Epithelial cell of proximal tubule (primary cell): ENCODE results near the gene DISP2. TPM values are rescaled to one million over a fixed set of nuclear protein-coding genes. Genes with fewer than 3 reads are reported as not detected.

Experiments used
- DNase-seq: peaks from one replicate; pipeline ENCODE4 v3.0.0-alpha.2; 2011; ENCODE audit warnings: low read depth
- H3K4me3 ChIP-seq: 2 replicates; pipeline ENCODE4 v1.5.1; 2011; ENCODE audit warnings: low read depth, mild to moderate bottlenecking, low read length
- total RNA-seq: library from RNA; depleted of rRNA; stranded (reverse); fragments of >200 nt; gene quantifications from 2 replicates; pipeline ENCODE4 v1.2.3, GENCODE V29; 2015
- TF ChIP-seq, protein P1 (sequence below): conservative IDR thresholded peaks from 2 replicates; pipeline ENCODE4 v1.5.1; 2012; ENCODE audit warnings: low read depth, mild to moderate bottlenecking, low read length

DISP2 gene
- total RNA-seq, 1 donor from 2014 or later: 0.40 TPM

DNA sequence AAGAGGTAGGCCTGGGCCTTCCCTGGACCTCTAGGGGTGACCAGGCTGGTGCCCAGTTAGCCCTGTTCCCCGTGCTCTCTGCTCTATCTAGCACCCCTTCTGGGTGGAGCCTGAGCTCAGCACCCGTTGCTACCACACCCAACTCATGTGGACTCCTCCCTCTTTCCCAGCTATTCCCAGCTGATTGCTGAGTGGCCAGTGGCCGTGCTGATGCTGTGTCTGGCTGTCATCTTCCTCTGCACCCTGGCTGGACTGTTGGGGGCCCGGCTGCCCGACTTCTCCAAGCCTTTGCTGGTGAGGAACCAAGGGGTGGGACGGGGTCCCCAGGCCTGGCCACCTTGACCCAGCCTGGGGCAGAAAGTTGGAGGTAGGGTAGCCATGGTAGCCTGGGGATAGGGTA, 6.2 kb downstream of the DISP2 start:
- H3K4me3 ChIP-seq: no peak overlapping the region
- TF ChIP-seq, protein P1, sequence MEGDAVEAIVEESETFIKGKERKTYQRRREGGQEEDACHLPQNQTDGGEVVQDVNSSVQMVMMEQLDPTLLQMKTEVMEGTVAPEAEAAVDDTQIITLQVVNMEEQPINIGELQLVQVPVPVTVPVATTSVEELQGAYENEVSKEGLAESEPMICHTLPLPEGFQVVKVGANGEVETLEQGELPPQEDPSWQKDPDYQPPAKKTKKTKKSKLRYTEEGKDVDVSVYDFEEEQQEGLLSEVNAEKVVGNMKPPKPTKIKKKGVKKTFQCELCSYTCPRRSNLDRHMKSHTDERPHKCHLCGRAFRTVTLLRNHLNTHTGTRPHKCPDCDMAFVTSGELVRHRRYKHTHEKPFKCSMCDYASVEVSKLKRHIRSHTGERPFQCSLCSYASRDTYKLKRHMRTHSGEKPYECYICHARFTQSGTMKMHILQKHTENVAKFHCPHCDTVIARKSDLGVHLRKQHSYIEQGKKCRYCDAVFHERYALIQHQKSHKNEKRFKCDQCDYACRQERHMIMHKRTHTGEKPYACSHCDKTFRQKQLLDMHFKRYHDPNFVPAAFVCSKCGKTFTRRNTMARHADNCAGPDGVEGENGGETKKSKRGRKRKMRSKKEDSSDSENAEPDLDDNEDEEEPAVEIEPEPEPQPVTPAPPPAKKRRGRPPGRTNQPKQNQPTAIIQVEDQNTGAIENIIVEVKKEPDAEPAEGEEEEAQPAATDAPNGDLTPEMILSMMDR: no peak
- no peak for DNase-seq

DNA sequence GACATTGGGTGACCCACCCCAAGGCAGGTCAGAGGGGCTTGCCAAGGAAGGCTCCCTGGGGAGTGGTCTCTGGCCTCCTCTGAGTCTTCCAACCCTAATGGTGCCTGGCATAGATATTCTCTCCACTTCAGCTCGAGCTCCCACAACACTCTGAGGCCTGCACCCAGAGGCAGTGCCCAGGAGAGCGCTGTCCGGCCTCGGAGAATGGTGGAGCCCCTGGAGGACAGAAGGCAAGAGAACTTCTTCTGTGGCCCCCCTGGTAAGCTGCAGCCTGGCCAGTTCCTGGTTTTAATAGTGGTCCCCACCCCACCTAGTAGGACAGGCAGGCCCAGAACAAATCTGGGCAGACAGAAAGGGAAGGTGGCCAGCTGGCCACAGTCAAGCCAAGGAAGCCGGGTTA, 7.0 kb downstream of the DISP2 start:
- TF ChIP-seq, protein P1: no peak
- DNase-seq: no peak
- no peak overlapping the region for H3K4me3 ChIP-seq

DNA sequence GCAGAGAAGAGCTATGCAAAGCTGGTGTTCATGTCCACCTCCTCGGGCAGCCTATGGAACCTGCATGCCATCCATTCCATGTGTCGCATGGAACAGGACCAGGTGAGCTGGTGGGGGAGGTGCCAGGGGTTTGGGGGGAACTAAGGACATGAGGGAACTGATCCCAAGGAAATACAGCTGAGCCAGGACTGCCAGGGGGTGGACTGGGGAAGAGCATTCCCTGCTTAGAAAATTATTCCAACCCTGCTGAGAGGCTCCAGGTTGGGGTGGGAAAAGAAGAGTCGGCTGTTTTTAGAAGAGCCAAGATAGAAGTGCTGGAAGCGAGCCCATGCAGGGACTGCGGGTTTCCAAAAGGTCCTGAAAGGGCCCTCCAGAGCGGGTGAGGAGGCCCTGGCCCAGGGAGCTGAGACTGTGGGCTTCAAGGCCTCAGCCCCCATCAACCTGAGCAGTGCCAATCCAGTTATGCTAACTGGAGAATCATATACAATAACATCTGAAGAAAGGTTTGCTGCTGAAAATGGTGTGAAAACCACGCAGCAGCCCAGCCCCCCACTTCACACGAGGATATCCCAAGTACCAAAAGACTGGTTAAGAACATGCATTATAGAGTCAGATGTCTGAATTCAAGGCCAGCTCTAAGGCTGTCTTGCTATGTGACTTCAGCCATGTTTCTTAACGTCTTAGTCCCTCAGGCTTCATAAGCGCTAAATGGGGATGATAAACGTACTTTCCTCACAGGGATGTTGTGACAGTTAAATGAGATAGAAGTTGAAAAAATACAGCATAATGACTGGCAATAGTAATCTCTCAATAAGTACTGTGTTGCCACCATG, 7.8 kb downstream of the DISP2 start:
- no peak for DNase-seq
- no peak overlapping the region for H3K4me3 ChIP-seq
- TF ChIP-seq, protein P1: no peak

DNA sequence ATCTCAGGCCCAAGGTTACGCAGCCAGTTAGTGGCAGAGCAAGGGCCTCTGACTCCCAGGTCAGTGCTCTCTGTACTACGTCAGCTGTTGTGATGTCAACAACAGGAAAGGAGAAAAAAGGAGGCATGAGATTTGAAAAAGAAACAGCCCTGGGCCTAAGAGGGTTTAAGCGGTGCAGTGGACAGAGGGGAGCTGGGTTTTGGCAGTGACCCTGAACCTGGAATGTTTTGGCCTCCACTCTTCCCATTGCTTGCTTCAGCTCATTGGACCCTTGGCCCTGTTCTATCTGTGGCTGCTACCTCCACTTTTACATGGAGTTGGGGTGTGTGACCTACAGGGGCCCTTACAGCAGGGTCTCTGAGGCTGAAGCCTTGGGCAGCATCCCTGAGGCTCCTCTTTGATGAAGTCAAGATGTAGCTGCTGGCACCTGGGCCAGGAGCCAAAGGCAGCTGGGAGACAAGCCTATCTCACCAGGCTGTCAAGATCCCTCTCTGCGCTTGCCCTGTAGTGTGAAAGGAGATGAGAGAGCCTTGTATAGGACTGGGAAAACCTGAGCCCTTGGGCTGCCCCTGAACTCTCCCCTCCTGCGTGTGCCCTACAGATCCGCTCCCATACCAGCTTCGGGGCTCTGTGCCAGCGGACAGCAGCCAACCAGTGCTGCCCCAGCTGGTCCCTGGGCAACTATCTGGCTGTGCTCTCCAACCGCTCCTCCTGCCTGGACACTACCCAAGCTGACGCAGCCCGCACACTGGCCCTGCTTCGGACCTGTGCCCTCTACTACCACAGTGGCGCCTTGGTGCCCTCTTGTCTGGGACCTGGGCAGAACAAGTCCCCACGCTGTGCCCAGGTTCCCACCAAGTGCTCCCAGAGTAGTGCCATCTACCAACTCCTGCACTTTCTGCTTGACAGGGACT, 8.7 kb downstream of the DISP2 start:
- DNase-seq: no peak
- H3K4me3 ChIP-seq: no peak overlapping the region
- TF ChIP-seq, protein P1: no peak

DNA sequence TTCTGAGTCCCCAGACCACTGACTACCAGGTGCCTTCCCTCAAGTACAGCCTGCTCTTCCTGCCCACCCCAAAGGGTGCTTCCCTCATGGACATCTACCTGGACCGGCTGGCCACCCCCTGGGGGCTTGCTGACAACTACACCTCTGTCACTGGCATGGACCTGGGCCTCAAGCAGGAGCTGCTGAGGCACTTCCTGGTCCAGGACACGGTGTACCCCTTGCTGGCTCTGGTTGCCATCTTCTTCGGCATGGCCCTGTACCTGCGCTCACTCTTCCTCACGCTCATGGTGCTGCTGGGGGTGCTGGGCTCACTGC, 9.3 kb downstream of the DISP2 start:
- TF ChIP-seq, protein P1: no peak
- DNase-seq: no peak
- peak overlapping the region; percentile 38 for H3K4me3 ChIP-seq

DNA sequence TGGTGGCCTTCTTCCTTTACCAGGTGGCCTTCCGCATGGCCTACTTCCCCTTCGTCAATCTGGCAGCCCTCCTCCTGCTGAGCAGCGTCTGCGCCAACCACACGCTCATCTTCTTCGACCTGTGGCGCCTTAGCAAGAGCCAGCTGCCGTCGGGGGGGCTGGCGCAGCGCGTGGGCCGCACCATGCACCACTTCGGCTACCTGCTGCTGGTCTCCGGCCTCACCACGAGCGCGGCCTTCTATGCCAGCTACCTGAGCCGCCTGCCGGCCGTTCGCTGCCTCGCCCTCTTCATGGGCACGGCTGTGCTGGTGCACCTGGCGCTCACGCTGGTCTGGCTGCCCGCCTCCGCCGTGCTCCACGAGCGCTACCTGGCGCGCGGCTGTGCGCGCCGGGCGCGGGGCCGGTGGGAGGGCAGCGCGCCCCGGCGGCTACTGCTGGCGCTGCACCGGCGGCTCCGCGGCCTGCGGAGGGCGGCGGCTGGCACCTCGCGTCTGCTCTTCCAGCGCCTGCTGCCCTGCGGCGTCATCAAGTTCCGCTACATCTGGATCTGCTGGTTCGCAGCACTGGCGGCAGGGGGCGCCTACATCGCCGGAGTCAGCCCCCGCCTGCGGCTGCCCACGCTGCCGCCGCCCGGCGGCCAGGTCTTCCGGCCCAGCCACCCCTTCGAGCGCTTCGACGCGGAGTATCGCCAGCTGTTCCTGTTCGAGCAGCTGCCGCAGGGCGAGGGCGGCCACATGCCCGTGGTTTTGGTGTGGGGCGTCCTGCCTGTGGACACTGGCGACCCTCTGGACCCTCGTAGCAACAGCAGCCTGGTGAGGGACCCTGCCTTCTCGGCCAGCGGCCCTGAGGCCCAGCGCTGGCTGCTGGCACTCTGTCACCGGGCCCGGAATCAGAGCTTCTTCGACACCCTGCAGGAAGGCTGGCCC, 9.9 kb downstream of the DISP2 start:
- TF ChIP-seq, protein P1: peak; percentile 62
- H3K4me3 ChIP-seq: peak overlapping the region; percentile 38
- DNase-seq: peak; percentile 27
